ENCODE data around the gene MS4A15. TPM values are rescaled to one million over a fixed set of nuclear protein-coding genes. Genes with fewer than 3 reads are reported as not detected.

MS4A15 gene
- total and polyA plus RNA-seq, 10 of the 15 experiments (the other 5 are each of a cell fraction or from before 2014, with no cell fraction given) = 0.05 to 0.84 (median 0.45) TPM

GRCh38 chr11:60720460-60720859 lies 36.2 kb upstream of the MS4A15 start:
- no peak overlapping the region for H3K4me3 ChIP-seq
- in situ Hi-C loops (cut with MboI) (no loop called here), intact Hi-C loops (cut with micrococcal nuclease; ENCODE audit: unreplicated experiment) (no loop called here)
- ChIA-PET CTCF (no interaction called here), POLR2A (no interaction called here), SMC1A (ENCODE audit: uncharacterized antibody, unreplicated experiment) (no interaction called here), RAD21 (ENCODE audit: unreplicated experiment) (no interaction called here)
- H4K20me1 ChIP-seq (ENCODE audit: control insufficient read depth, insufficient read depth) = no peaks in the 10 kb centered on the region
- no peak overlapping the region for H2AFZ ChIP-seq (ENCODE audit: control insufficient read depth, low read depth, low read length)
- H3K79me2 ChIP-seq (ENCODE audit: control insufficient read depth, insufficient read depth, low read length) = no peaks in the 10 kb centered on the region
- FAIRE-seq (no peak), ATAC-seq (no peak), DNase-seq (ENCODE audit: low read depth, low spot score) (no peak)
- H3K9ac ChIP-seq (ENCODE audit: control insufficient read depth, insufficient read depth, low read length) = no peak overlapping the region
- no peaks in the 10 kb centered on the region; a peak in 1 of 4 replicates for H3K27me3 ChIP-seq (replicated peaks in 1 of 2; ENCODE audit: control insufficient read depth in 2 of 2, insufficient read depth in 2 of 2, low read length in 1 of 2)
- H3K27ac ChIP-seq (ENCODE audit: control insufficient read depth, insufficient read depth) = no peak overlapping the region
- WGBS (ENCODE audit: insufficient coverage, insufficient replicate concordance, low lambda C conversion rate, missing lambda C conversion rate) = 54% methylated on average over 6 of the region's 6 CpGs
- no peaks in the 10 kb centered on the region for H3K36me3 ChIP-seq (ENCODE audit: control insufficient read depth in 2 of 2, insufficient read depth in 2 of 2, low read length in 1 of 2)
- TF ChIP-seq SP1 (IDR thresholded peaks at IDR 0.05; ENCODE audit: low read depth, low read length) (no peak), FOS (IDR thresholded peaks at IDR 0.05; ENCODE audit: borderline replicate concordance, extremely low read depth, insufficient read length) (no peak), ATF2 (IDR thresholded peaks at IDR 0.05; ENCODE audit: low read length) (no peak), STAT1 (conservative IDR thresholded peaks at IDR 0.05) (no peak), STAT3 (IDR thresholded peaks at IDR 0.05; ENCODE audit: low read depth, low read length) (no peak), CREB1 (IDR thresholded peaks at IDR 0.05; ENCODE audit: low read depth) (no peak)
- no peaks in the 10 kb centered on the region for H3K4me1 ChIP-seq (ENCODE audit: control insufficient read depth, insufficient read depth, low read length)
- H3K4me2 ChIP-seq (ENCODE audit: control insufficient read depth, insufficient read depth) = no peak overlapping the region
- BruUV-seq (replicated peaks) = no TSS peak
- H3K9me3 ChIP-seq (replicated peaks; ENCODE audit: control insufficient read depth, insufficient read depth, low read length) = peaks cover 6% of the 10 kb centered on the region; the same call in 2 of the 3 replicates

DNA sequence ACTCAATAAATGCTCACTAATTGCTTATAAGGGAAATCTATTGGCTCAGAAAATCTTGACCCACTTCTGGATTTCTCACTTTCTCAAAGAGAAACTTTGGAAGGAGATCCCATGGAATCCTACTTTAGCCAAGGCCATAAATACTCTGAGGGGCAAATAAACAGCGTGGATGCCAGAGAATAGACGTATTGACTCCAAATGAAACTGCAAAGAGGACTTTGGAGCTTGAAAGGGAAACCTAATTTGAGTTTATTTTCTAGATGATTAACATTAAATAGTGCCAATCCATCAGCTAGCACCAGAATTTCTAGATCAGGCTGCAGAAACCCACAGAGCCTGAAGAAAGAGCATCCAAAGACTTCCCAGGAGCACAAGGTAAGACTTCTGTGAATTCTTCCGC lies 32.2 kb upstream of the MS4A15 start, which contains the start of gene MS4A18:
MS4A18 (plus strand) TSS at position 301 of the 400 bp plus-strand sequence.
- Histone ChIP-seq H3K9me3 (replicated peaks; ENCODE audit: control insufficient read depth, insufficient read depth, low read length) (no peaks in the 10 kb centered on the region), H3K79me2 (ENCODE audit: control insufficient read depth, insufficient read depth, low read length) (no peaks in the 10 kb centered on the region), H3K36me3 (ENCODE audit: control insufficient read depth in 2 of 2, insufficient read depth in 2 of 2, low read length in 1 of 2) (no peaks in the 10 kb centered on the region), H3K4me1 (ENCODE audit: control insufficient read depth, insufficient read depth, low read length) (no peaks in the 10 kb centered on the region), H3K4me3 (no peak within 1 kb of the TSS), H2AFZ (ENCODE audit: control insufficient read depth, low read depth, low read length) (no peak within 1 kb of the TSS), H3K27me3 (replicated peaks in 1 of 2; ENCODE audit: control insufficient read depth in 2 of 2, insufficient read depth in 2 of 2, low read length in 1 of 2) (no peaks in the 10 kb centered on the region), H3K4me2 (ENCODE audit: control insufficient read depth, insufficient read depth) (no peak within 1 kb of the TSS), H3K27ac (ENCODE audit: control insufficient read depth, insufficient read depth) (no peak within 1 kb of the TSS), H3K9ac (ENCODE audit: control insufficient read depth, insufficient read depth, low read length) (no peak within 1 kb of the TSS), H4K20me1 (ENCODE audit: control insufficient read depth, insufficient read depth) (no peaks in the 10 kb centered on the region)
- FAIRE-seq (no peak), ATAC-seq (no peak), DNase-seq (ENCODE audit: low read depth, low spot score) (no peak)
- POLR2A ChIA-PET = no interaction called here
- SMC1A ChIA-PET (ENCODE audit: uncharacterized antibody, unreplicated experiment) = no interaction called here
- CTCF ChIA-PET = no interaction called here
- BruUV-seq (replicated peaks) = no TSS peak
- intact Hi-C loops (cut with micrococcal nuclease; ENCODE audit: unreplicated experiment) = no loop called here
- WGBS (ENCODE audit: insufficient coverage, insufficient replicate concordance, low lambda C conversion rate, missing lambda C conversion rate) = 35% methylated on average over 3 of the region's 3 CpGs
- in situ Hi-C loops (cut with MboI) = no loop called here
- RAD21 ChIA-PET (ENCODE audit: unreplicated experiment) = no interaction called here
- TF ChIP-seq ZBED1 (IDR thresholded peaks at IDR 0.05; ENCODE audit: borderline replicate concordance) = no peak
- TF ChIP-seq ZNF622 (IDR thresholded peaks at IDR 0.05) = no peak
- TF ChIP-seq BCLAF1 (IDR thresholded peaks at IDR 0.05) = no peak
- TF ChIP-seq BCL11A (IDR thresholded peaks at IDR 0.05; ENCODE audit: low read depth, low read length) = no peak
- TF ChIP-seq MTA2 (IDR thresholded peaks at IDR 0.05; ENCODE audit: low read depth) = no peak
- TF ChIP-seq, protein P1, sequence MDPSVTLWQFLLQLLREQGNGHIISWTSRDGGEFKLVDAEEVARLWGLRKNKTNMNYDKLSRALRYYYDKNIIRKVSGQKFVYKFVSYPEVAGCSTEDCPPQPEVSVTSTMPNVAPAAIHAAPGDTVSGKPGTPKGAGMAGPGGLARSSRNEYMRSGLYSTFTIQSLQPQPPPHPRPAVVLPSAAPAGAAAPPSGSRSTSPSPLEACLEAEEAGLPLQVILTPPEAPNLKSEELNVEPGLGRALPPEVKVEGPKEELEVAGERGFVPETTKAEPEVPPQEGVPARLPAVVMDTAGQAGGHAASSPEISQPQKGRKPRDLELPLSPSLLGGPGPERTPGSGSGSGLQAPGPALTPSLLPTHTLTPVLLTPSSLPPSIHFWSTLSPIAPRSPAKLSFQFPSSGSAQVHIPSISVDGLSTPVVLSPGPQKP (IDR thresholded peaks at IDR 0.05; ENCODE audit: low read depth, low read length) = no peak
- no peak for TF ChIP-seq GATAD2B (conservative IDR thresholded peaks at IDR 0.05; ENCODE audit: low read depth)

All from GM12878 (cell line).